ENCODE results near the gene IFI27. TPM values are rescaled to one million over a fixed set of nuclear protein-coding genes. Genes with fewer than 3 reads are reported as not detected.

Gene IFI27
- total RNA-seq (2013; cell fraction: nucleolus; rRNA removed): 0.73 and 0.90 TPM in 2 replicates
- total RNA-seq (2014; rRNA removed) (1.6 TPM in 2 replicates), total RNA-seq (2014; rRNA removed; fragmentation: Illumina TruSeq; extraction: Trizol) (0.97 and 1.4 TPM in 2 replicates), total RNA-seq (2021) (2.0 and 2.9 TPM in 2 replicates), polyA plus RNA-seq (2011; rRNA removed) (31.3 and 45.5 TPM in 2 replicates), polyA plus RNA-seq (2014; fragmentation: Illumina TruSeq; extraction: Trizol) (1.1 and 1.5 TPM in 2 replicates), polyA plus RNA-seq (2014; fragmentation: Nextera tagmentation; extraction: Ambion mirVana) (1 to 10 TPM; 3.7 to 4.7 TPM), polyA plus RNA-seq (2014; rRNA removed) (1.3 TPM in 2 replicates), polyA plus RNA-seq (2016; fragmentation: Nextera tagmentation; extraction: Ambion mirVana) (1 to 10 TPM; 3.8 to 5.2 TPM), polyA minus RNA-seq (2011; rRNA and poly(A)+ RNA removed) (19.4 and 36.6 TPM in 2 replicates), Bru-seq, nascent RNA (percentile 38 among the genes with signal in this experiment), BruChase-seq, experiment 1, labeled RNA remaining after a 6-hour chase (percentile 48 among the genes with signal in this experiment), BruChase-seq, experiment 2, labeled RNA remaining after a 2-hour chase (percentile 44 among the genes with signal in this experiment)
- 0.09 TPM for polyA plus RNA-seq (2011; ENCODE audit: low read depth)
- 130 and 135 TPM in 2 replicates for polyA plus RNA-seq (2011; cell fraction: cytosol; rRNA removed)
- polyA plus RNA-seq (2011; cell fraction: nucleus; rRNA removed): 37.2 and 43.7 TPM in 2 replicates
- 1.1 and 1.4 TPM in 2 replicates for polyA plus RNA-seq (2012)
- polyA minus RNA-seq (2011; cell fraction: cytosol; rRNA and poly(A)+ RNA removed): 4.9 and 6.5 TPM in 2 replicates
- polyA minus RNA-seq (2011; cell fraction: nucleus; rRNA and poly(A)+ RNA removed): 4.4 and 5.1 TPM in 2 replicates
- long read RNA-seq, experiment 1, partial matches to known transcripts: 0 of 6 reads
- long read RNA-seq, experiment 1, other reads (novel, unspliced or antisense): 2 of 6 reads
- long read RNA-seq, experiment 2, transcript IFI27-211 (5 exons, 364 nt): major isoform, 10 of 36 reads
- long read RNA-seq, experiment 2, transcript IFI27-215 (5 exons, 644 nt): major isoform, 10 of 36 reads
- long read RNA-seq, experiment 2, partial matches to known transcripts: 1 of 36 reads
- long read RNA-seq, experiment 2, other reads (novel, unspliced or antisense): 12 of 36 reads

GRCh38 chr14:94110552-94111181 is at the start of gene IFI27:
Gene IFI27 (plus strand): TSS chr14:94110736.
- no peak for ATAC-seq
- Histone ChIP-seq H2AFZ (ENCODE audit: control insufficient read depth, low read depth, low read length) (no peak within 1 kb of the TSS; the same call in 1 of the 2 replicates), H3K9me3 (replicated peaks; ENCODE audit: control insufficient read depth, insufficient read depth, low read length) (no peaks in the 10 kb centered on the region), H4K20me1 (ENCODE audit: control insufficient read depth, insufficient read depth) (no peaks in the 10 kb centered on the region), H3K4me2 (ENCODE audit: control insufficient read depth, insufficient read depth) (no peak within 1 kb of the TSS), H3K4me3 (no peak within 1 kb of the TSS), H3K4me1 (ENCODE audit: control insufficient read depth, insufficient read depth, low read length) (no peaks in the 10 kb centered on the region), H3K27me3 (replicated peaks in 1 of 2; ENCODE audit: control insufficient read depth in 2 of 2, insufficient read depth in 2 of 2, low read length in 1 of 2) (peaks cover 2 to 3% of the 10 kb centered on the region in 2 experiments; a peak in 3 of 4 replicates), H3K36me3 (ENCODE audit: control insufficient read depth in 2 of 2, insufficient read depth in 2 of 2, low read length in 1 of 2) (no peaks in the 10 kb centered on the region), H3K27ac (ENCODE audit: control insufficient read depth, insufficient read depth) (no peak within 1 kb of the TSS), H3K9ac (ENCODE audit: control insufficient read depth, insufficient read depth, low read length) (no peak within 1 kb of the TSS), H3K79me2 (ENCODE audit: control insufficient read depth, insufficient read depth, low read length) (no peaks in the 10 kb centered on the region)
- BruUV-seq (replicated peaks): no TSS peak
- ChIA-PET CTCF (interaction anchor here (0.7 to 1.8 kb wide), 2 partner anchors 26 to 113 kb away, joined by 3 to 5 read pairs; partner anchors contain the start of gene CCDC197), RAD21 (ENCODE audit: unreplicated experiment) (no interaction called here), SMC1A (ENCODE audit: uncharacterized antibody, unreplicated experiment) (no interaction called here), POLR2A (no interaction called here)
- DNase-seq (ENCODE audit: low read depth, low spot score): no peak
- intact Hi-C loops (cut with micrococcal nuclease; ENCODE audit: unreplicated experiment): no loop called here
- in situ Hi-C loops (cut with MboI): no loop called here
- 68% methylated on average over 14 of the region's 14 CpGs for WGBS (ENCODE audit: insufficient coverage, insufficient replicate concordance, low lambda C conversion rate, missing lambda C conversion rate)
- no peak for FAIRE-seq
- no peak for TF ChIP-seq RELA (IDR thresholded peaks at IDR 0.05; ENCODE audit: borderline replicate concordance, partially characterized antibody)
- TF ChIP-seq, protein P1, sequence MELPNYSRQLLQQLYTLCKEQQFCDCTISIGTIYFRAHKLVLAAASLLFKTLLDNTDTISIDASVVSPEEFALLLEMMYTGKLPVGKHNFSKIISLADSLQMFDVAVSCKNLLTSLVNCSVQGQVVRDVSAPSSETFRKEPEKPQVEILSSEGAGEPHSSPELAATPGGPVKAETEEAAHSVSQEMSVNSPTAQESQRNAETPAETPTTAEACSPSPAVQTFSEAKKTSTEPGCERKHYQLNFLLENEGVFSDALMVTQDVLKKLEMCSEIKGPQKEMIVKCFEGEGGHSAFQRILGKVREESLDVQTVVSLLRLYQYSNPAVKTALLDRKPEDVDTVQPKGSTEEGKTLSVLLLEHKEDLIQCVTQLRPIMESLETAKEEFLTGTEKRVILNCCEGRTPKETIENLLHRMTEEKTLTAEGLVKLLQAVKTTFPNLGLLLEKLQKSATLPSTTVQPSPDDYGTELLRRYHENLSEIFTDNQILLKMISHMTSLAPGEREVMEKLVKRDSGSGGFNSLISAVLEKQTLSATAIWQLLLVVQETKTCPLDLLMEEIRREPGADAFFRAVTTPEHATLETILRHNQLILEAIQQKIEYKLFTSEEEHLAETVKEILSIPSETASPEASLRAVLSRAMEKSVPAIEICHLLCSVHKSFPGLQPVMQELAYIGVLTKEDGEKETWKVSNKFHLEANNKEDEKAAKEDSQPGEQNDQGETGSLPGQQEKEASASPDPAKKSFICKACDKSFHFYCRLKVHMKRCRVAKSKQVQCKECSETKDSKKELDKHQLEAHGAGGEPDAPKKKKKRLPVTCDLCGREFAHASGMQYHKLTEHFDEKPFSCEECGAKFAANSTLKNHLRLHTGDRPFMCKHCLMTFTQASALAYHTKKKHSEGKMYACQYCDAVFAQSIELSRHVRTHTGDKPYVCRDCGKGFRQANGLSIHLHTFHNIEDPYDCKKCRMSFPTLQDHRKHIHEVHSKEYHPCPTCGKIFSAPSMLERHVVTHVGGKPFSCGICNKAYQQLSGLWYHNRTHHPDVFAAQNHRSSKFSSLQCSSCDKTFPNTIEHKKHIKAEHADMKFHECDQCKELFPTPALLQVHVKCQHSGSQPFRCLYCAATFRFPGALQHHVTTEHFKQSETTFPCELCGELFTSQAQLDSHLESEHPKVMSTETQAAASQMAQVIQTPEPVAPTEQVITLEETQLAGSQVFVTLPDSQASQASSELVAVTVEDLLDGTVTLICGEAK (IDR thresholded peaks at IDR 0.05; ENCODE audit: borderline replicate concordance): no peak
- no peak for TF ChIP-seq POLR2AphosphoS2 (IDR thresholded peaks at IDR 0.05; ENCODE audit: low read depth, low read length)
- no peak for TF ChIP-seq LARP7 (IDR thresholded peaks at IDR 0.05)
- TF ChIP-seq SMC3 (IDR thresholded peaks at IDR 0.05; ENCODE audit: borderline replicate concordance, low read length): no peak
- TF ChIP-seq NR2F1 (conservative IDR thresholded peaks at IDR 0.05): no peak
- TF ChIP-seq SPI1 (IDR thresholded peaks at IDR 0.05; ENCODE audit: borderline replicate concordance, insufficient read depth, low read depth, low read length): no peak
- TF ChIP-seq CBX3 (IDR thresholded peaks at IDR 0.05; ENCODE audit: borderline replicate concordance, low read depth): no peak
- no peak for TF ChIP-seq EED (IDR thresholded peaks at IDR 0.05; ENCODE audit: low read depth)
- TF ChIP-seq CUX1 (IDR thresholded peaks at IDR 0.05; ENCODE audit: insufficient replicate concordance, low read depth, low read length): no peak
